ENCODE results near the gene ZNF837.

GRCh38 chr19:58326501-58326913 is 54.3 kb downstream of the ZNF837 start:
- TF ChIP-seq POLR2A (IDR thresholded peaks at IDR 0.05; ENCODE audit: low read length), result no peak
- TF ChIP-seq GATA1 (IDR thresholded peaks at IDR 0.05; ENCODE audit: low read depth, low read length), result no peak
